IMR-90 (cell line): ENCODE data around the gene YPEL1. TPM values are rescaled to one million over a fixed set of nuclear protein-coding genes. Genes with fewer than 3 reads are reported as not detected.
A peak's percentile ranks its signal among the peaks of the same experiment; 100 is the strongest.

Experiments used
- ATAC-seq: fragments of 200-7000 bp; cut with Tn5 transposase; 2 replicates; pipeline ENCODE4 v1.9.1; 2020; ENCODE audit warnings: low read depth, mild to moderate bottlenecking, moderate library complexity
- BruUV-seq: library from RNA; stranded (reverse); fragments of 400-500 nt; replicated peaks from 2 replicates; lab custom pipeline; 2021; lab: Mats Ljungman, UMichigan
- CTCF ChIA-PET: fragments of 300-600 bp; formaldehyde crosslinking; extraction: SDS; loops from one replicate; lab custom pipeline; 2021; ENCODE audit warnings: antibody characterized with exemption; lab: Yijun Ruan, JAX
- POLR2A ChIA-PET: fragments of 300-600 bp; sonication (Branson Sonifier 250); formaldehyde crosslinking; loops from one replicate; lab custom pipeline; 2022; ENCODE audit warnings: antibody characterized with exemption; ENCODE audit not compliant: unreplicated experiment; lab: Charles Lee
- DNase-seq: peaks from one replicate; pipeline ENCODE4 v3.0.0; 2013
- H2AFZ ChIP-seq: replicated peaks from 2 replicates; pipeline ENCODE3; 2013; ENCODE audit warnings: low read length, mild to moderate bottlenecking; ENCODE audit not compliant: poor library complexity
- H2AK5ac ChIP-seq: 2 replicates; pipeline ENCODE4 v1.6.1; 2013; ENCODE audit warnings: low read depth, low read length, inconsistent platforms
- H2AK9ac ChIP-seq: replicated peaks from 2 replicates; pipeline ENCODE3; 2013; ENCODE audit warnings: mild to moderate bottlenecking, low read depth, low read length, moderate library complexity; ENCODE audit not compliant: poor library complexity
- H2BK120ac ChIP-seq: 2 replicates; pipeline ENCODE4 v1.6.1; 2013; ENCODE audit warnings: low read depth, low read length, inconsistent platforms
- H2BK15ac ChIP-seq: 3 replicates; pipeline ENCODE4 v1.6.1; 2013; ENCODE audit warnings: low read depth, low read length, inconsistent platforms
- H2BK20ac ChIP-seq: 2 replicates; pipeline ENCODE4 v1.6.1; 2013; ENCODE audit warnings: low read depth, mild to moderate bottlenecking, inconsistent platforms, low read length, moderate library complexity
- H2BK5ac ChIP-seq: 2 replicates; pipeline ENCODE4 v1.6.1; 2013; ENCODE audit warnings: mild to moderate bottlenecking, low read depth, low read length, inconsistent platforms; ENCODE audit not compliant: poor library complexity, severe bottlenecking
- H3K14ac ChIP-seq: replicated peaks from 2 replicates; pipeline ENCODE4 v1.6.1; 2013; ENCODE audit warnings: low read depth, low read length, inconsistent platforms
- H3K18ac ChIP-seq: 2 replicates; pipeline ENCODE4 v1.6.1; 2013; ENCODE audit warnings: low read depth, low read length, control low read depth
- H3K23ac ChIP-seq: 2 replicates; pipeline ENCODE4 v1.6.1; 2013; ENCODE audit warnings: low read depth, low read length, inconsistent platforms
- H3K27ac ChIP-seq: 2 replicates; pipeline ENCODE4 v1.5.1; 2013; ENCODE audit warnings: mild to moderate bottlenecking, control low read depth, low read length; ENCODE audit not compliant: insufficient read depth
- H3K27me3 ChIP-seq: 2 replicates; pipeline ENCODE4 v1.6.1; 2013; ENCODE audit warnings: low read length; ENCODE audit not compliant: control insufficient read depth, insufficient read depth
- H3K36me3 ChIP-seq: 2 replicates; pipeline ENCODE4 v1.6.1; 2013; ENCODE audit warnings: low read length, mixed read lengths; ENCODE audit not compliant: control insufficient read depth, insufficient read depth
- H3K4ac ChIP-seq: 2 replicates; pipeline ENCODE4 v1.6.1; 2013; ENCODE audit warnings: low read depth, low read length, inconsistent platforms
- H3K4me1 ChIP-seq: 2 replicates; pipeline ENCODE4 v1.6.1; 2013; ENCODE audit warnings: low read length, mixed read lengths; ENCODE audit not compliant: control insufficient read depth, insufficient read depth
- H3K4me2 ChIP-seq: 2 replicates; pipeline ENCODE4 v1.6.1; 2013; ENCODE audit warnings: low read depth, mild to moderate bottlenecking, control low read depth, low read length, moderate library complexity
- H3K4me3 ChIP-seq: 2 replicates; pipeline ENCODE4 v1.5.1; 2013; ENCODE audit warnings: low read depth, mild to moderate bottlenecking, control low read depth, low read length, moderate library complexity; ENCODE audit not compliant: insufficient read depth
- H3K56ac ChIP-seq: 2 replicates; pipeline ENCODE4 v1.6.1; 2013; ENCODE audit warnings: low read length, inconsistent platforms; ENCODE audit not compliant: insufficient read depth; ENCODE audit errors: extremely low read depth
- H3K79me1 ChIP-seq, 2 experiments: 2 replicates each; pipeline ENCODE4 v1.6.1; 2013; ENCODE audit warnings: low read length in 2 of 2, inconsistent platforms in 1 of 2, low read depth in 1 of 2
- H3K9ac ChIP-seq: 2 replicates; pipeline ENCODE4 v1.6.1; 2013; ENCODE audit warnings: low read depth, low read length, control low read depth
- H3K9me1 ChIP-seq: 2 replicates; pipeline ENCODE4 v1.6.1; 2013; ENCODE audit warnings: low read length, inconsistent platforms; ENCODE audit not compliant: insufficient read depth
- H3K9me3 ChIP-seq: 2 replicates; pipeline ENCODE4 v1.6.1; 2013; ENCODE audit warnings: low read length; ENCODE audit not compliant: control insufficient read depth, insufficient read depth
- H4K20me1 ChIP-seq: 2 replicates; pipeline ENCODE4 v1.6.1; 2013; ENCODE audit warnings: low read length, inconsistent platforms; ENCODE audit not compliant: insufficient read depth
- H4K5ac ChIP-seq: 2 replicates; pipeline ENCODE4 v1.6.1; 2013; ENCODE audit warnings: mild to moderate bottlenecking, low read depth, low read length, control low read depth
- H4K8ac ChIP-seq, 2 experiments: 2 replicates each; pipeline ENCODE4 v1.6.1; 2013; ENCODE audit warnings: low read depth in 2 of 2, low read length in 2 of 2, control low read depth in 1 of 2, inconsistent platforms in 1 of 2
- H4K91ac ChIP-seq: 2 replicates; pipeline ENCODE4 v1.6.1; 2013; ENCODE audit warnings: low read depth, low read length, inconsistent platforms; ENCODE audit not compliant: insufficient read depth
- BHLHE40 ChIP-seq: fragments of 150-350 bp; IDR thresholded peaks from 2 replicates; pipeline ENCODE4 v1.6.1; 2016; ENCODE audit warnings: mild to moderate bottlenecking, low read depth, low read length
- CEBPB ChIP-seq: IDR thresholded peaks from 2 replicates; pipeline ENCODE4 v1.6.1; 2012; ENCODE audit warnings: low read depth, low read length, improper control_type of control experiment
- CHD1 ChIP-seq: IDR thresholded peaks from 2 replicates; pipeline ENCODE4 v1.6.1; 2012; ENCODE audit warnings: low read depth, low read length, improper control_type of control experiment
- FOS ChIP-seq: fragments of 150-350 bp; IDR thresholded peaks from 2 replicates; pipeline ENCODE4 v1.6.1; 2016; ENCODE audit warnings: low read depth, low read length
- MAFK ChIP-seq: IDR thresholded peaks from 2 replicates; pipeline ENCODE4 v1.6.1; 2012; ENCODE audit warnings: low read depth, low read length, improper control_type of control experiment
- MAZ ChIP-seq: IDR thresholded peaks from 2 replicates; pipeline ENCODE4 v1.6.1; 2012; ENCODE audit warnings: low read depth, mild to moderate bottlenecking, low read length, improper control_type of control experiment, moderate library complexity, borderline replicate concordance
- MXI1 ChIP-seq: IDR thresholded peaks from 2 replicates; pipeline ENCODE4 v1.6.1; 2012; ENCODE audit warnings: low read depth, mild to moderate bottlenecking, low read length, moderate library complexity, borderline replicate concordance
- NFE2L2 ChIP-seq: fragments of 150-350 bp; IDR thresholded peaks from 2 replicates; pipeline ENCODE4 v1.6.1; 2016; ENCODE audit warnings: low read depth, mild to moderate bottlenecking, low read length
- POLR2A ChIP-seq: IDR thresholded peaks from 2 replicates; pipeline ENCODE4 v1.6.1; 2012; ENCODE audit warnings: mild to moderate bottlenecking, low read depth, low read length
- RAD21 ChIP-seq: IDR thresholded peaks from 2 replicates; pipeline ENCODE4 v1.6.1; 2012; ENCODE audit warnings: low read length, improper control_type of control experiment
- RCOR1 ChIP-seq: IDR thresholded peaks from 2 replicates; pipeline ENCODE4 v1.6.1; 2012; ENCODE audit warnings: mild to moderate bottlenecking, low read length, improper control_type of control experiment; ENCODE audit not compliant: insufficient replicate concordance
- RFX5 ChIP-seq: IDR thresholded peaks from 2 replicates; pipeline ENCODE4 v1.8.0; 2012; ENCODE audit warnings: low read depth, mild to moderate bottlenecking, low read length, moderate library complexity
- SMC3 ChIP-seq: fragments of 150-350 bp; IDR thresholded peaks from 2 replicates; pipeline ENCODE4 v1.6.1; 2016; ENCODE audit warnings: low read depth, mild to moderate bottlenecking, antibody characterized with exemption, low read length, moderate library complexity
- WGBS, 2 experiments: methylation state at CpG; one replicate each; pipeline versions ENCODE4 v1.1.5 to v1.1.7; 2013; ENCODE audit warnings: missing lambda C conversion rate in 2 of 2; ENCODE audit not compliant: insufficient read length in 1 of 2; ENCODE audit errors: extremely low coverage in 2 of 2; 5-methylcytosine and 5-hydroxymethylcytosine counted together
- dilution Hi-C: fragments of 300-500 bp; cut with HindIII; formaldehyde crosslinking; loops from one replicate; pipeline ENCODE4 v1.14.3; 2018; ENCODE audit warnings: low sequenced_read_pairs; ENCODE audit not compliant: unreplicated experiment
- in situ Hi-C: fragments of 300-500 bp; cut with MboI; formaldehyde crosslinking; loops from 3 replicates; pipeline ENCODE4 v1.14.3; 2019; ENCODE audit warnings: low sequenced_read_pairs, inconsistent platforms, mixed read lengths
- intact Hi-C: fragments of 100-400 bp; cut with micrococcal nuclease; formaldehyde crosslinking; loops from 2 replicates; pipeline ENCODE4 v1.10.0; 2022
- polyA plus RNA-seq, 3 experiments: library from polyadenylated mRNA; depleted of rRNA; stranded (reverse); fragments of >200 nt; gene quantifications; 2 replicates each; pipeline ENCODE4 v1.2.3, GENCODE V29; 2012; ENCODE audit warnings: low replicate concordance in 1 of 3
- total RNA-seq: library from RNA; depleted of rRNA; stranded (reverse); fragments of >200 nt; gene quantifications from 2 replicates; pipeline ENCODE4 v1.2.3, GENCODE V29; 2012
- TF ChIP-seq, protein P1 (sequence below): fragments of 150-350 bp; IDR thresholded peaks from 2 replicates; pipeline ENCODE4 v1.6.1; 2017; ENCODE audit warnings: mild to moderate bottlenecking, antibody characterized with exemption, low read length, low read depth
- TF ChIP-seq, protein P2 (sequence below): conservative IDR thresholded peaks from 2 replicates; pipeline ENCODE4 v1.5.1; 2012; ENCODE audit warnings: mild to moderate bottlenecking, low read depth, low read length, improper control_type of control experiment
- TF ChIP-seq, protein P3 (sequence below): fragments of 150-350 bp; IDR thresholded peaks from 2 replicates; pipeline ENCODE4 v1.6.1; 2016; ENCODE audit warnings: low read depth, mild to moderate bottlenecking, low read length, moderate library complexity, borderline replicate concordance

Gene YPEL1
- total and polyA plus RNA-seq, 2 of the 4 experiments (the other 2 are of a cell fraction), result 0.72 to 1.3 TPM

DNA sequence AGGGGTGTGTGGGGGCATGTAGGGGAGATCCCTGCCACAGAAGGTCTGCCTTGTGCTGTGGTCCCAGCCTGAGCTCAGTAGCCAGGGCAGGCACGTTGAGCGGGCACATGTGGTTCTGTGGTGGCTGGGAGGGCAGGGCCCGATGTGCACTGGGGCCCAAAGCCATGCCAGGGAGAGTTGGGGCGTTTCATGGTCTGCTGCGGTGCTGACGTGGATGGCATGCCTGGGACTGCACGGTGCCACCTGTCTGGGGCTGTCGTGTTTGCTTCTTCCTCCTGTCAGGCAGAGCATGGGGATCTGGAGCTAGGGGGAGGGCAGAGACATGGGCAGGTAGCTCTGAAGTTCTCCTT is 50.5 kb downstream of the YPEL1 start:
- Histone ChIP-seq H3K23ac (no peak overlapping the region), H3K4me1 (no peaks in the 10 kb centered on the region), H2AK5ac (no peak overlapping the region), H3K79me1 (no peaks in the 10 kb centered on the region; a peak in 1 of 4 replicates), H2BK15ac (no peak overlapping the region), H2BK5ac (no peak overlapping the region), H3K9me1 (peaks cover 5% of the 10 kb centered on the region; the same call in 1 of the 2 replicates), H3K56ac (no peak overlapping the region), H3K4me2 (no peak overlapping the region), H4K20me1 (no peaks in the 10 kb centered on the region), H3K4me3 (no peak overlapping the region), H3K4ac (no peak overlapping the region), H2BK20ac (no peak overlapping the region), H3K9me3 (no peaks in the 10 kb centered on the region), H3K18ac (no peak overlapping the region), H4K91ac (no peak overlapping the region), H2AFZ (no peak overlapping the region), H3K27ac (no peak overlapping the region), H4K5ac (no peak overlapping the region), H3K9ac (no peak overlapping the region), H3K36me3 (peaks cover 66% of the 10 kb centered on the region), H2AK9ac (peak overlapping the region; percentile 50), H3K14ac (no peak overlapping the region), H3K27me3 (no peaks in the 10 kb centered on the region), H2BK120ac (no peak overlapping the region), H4K8ac (no peak overlapping the region)
- WGBS, 2 experiments, result 97% methylated on average over 3 of the region's 8 CpGs; no CpG with 5 or more reads in 1 of the 2 experiments
- in situ Hi-C loops (no loop called here), intact Hi-C loops (no loop called here), dilution Hi-C loops (no loop called here)
- POLR2A ChIA-PET, result no interaction called here
- no peak for ATAC-seq
- CTCF ChIA-PET, result no interaction called here
- BruUV-seq, result no TSS peak
- TF ChIP-seq RAD21 (no peak), POLR2A (no peak), BHLHE40 (no peak), RCOR1 (no peak), CEBPB (no peak), MXI1 (no peak), MAFK (no peak), RFX5 (no peak), FOS (no peak), CHD1 (no peak), NFE2L2 (no peak), SMC3 (no peak), MAZ (no peak)
- TF ChIP-seq, protein P1, sequence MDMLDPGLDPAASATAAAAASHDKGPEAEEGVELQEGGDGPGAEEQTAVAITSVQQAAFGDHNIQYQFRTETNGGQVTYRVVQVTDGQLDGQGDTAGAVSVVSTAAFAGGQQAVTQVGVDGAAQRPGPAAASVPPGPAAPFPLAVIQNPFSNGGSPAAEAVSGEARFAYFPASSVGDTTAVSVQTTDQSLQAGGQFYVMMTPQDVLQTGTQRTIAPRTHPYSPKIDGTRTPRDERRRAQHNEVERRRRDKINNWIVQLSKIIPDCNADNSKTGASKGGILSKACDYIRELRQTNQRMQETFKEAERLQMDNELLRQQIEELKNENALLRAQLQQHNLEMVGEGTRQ, result no peak
- TF ChIP-seq, protein P2, sequence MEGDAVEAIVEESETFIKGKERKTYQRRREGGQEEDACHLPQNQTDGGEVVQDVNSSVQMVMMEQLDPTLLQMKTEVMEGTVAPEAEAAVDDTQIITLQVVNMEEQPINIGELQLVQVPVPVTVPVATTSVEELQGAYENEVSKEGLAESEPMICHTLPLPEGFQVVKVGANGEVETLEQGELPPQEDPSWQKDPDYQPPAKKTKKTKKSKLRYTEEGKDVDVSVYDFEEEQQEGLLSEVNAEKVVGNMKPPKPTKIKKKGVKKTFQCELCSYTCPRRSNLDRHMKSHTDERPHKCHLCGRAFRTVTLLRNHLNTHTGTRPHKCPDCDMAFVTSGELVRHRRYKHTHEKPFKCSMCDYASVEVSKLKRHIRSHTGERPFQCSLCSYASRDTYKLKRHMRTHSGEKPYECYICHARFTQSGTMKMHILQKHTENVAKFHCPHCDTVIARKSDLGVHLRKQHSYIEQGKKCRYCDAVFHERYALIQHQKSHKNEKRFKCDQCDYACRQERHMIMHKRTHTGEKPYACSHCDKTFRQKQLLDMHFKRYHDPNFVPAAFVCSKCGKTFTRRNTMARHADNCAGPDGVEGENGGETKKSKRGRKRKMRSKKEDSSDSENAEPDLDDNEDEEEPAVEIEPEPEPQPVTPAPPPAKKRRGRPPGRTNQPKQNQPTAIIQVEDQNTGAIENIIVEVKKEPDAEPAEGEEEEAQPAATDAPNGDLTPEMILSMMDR, result no peak
- TF ChIP-seq, protein P3, sequence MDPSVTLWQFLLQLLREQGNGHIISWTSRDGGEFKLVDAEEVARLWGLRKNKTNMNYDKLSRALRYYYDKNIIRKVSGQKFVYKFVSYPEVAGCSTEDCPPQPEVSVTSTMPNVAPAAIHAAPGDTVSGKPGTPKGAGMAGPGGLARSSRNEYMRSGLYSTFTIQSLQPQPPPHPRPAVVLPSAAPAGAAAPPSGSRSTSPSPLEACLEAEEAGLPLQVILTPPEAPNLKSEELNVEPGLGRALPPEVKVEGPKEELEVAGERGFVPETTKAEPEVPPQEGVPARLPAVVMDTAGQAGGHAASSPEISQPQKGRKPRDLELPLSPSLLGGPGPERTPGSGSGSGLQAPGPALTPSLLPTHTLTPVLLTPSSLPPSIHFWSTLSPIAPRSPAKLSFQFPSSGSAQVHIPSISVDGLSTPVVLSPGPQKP, result no peak
- DNase-seq, result no peak
